AG04449 (cell line): ENCODE data around the gene KCTD4.

Experiments used
- CTCF ChIA-PET: fragments of 350-600 bp; formaldehyde crosslinking; extraction: SDS; loops from one replicate; lab custom pipeline; 2021; ENCODE audit warnings: antibody characterized with exemption; lab: Yijun Ruan, JAX
- POLR2A ChIA-PET: fragments of 400-600, 350-600 bp; formaldehyde crosslinking; extraction: SDS; loops from one replicate; lab custom pipeline; 2020; ENCODE audit warnings: antibody characterized with exemption, inconsistent platforms; lab: Yijun Ruan, JAX
- DNase-seq: peaks from one replicate; pipeline ENCODE4 v3.0.0-alpha.2; 2010; ENCODE audit warnings: low read depth, low spot score
- H3K4me3 ChIP-seq: 2 replicates; pipeline ENCODE4 v1.5.1; 2011; ENCODE audit warnings: low read depth, mild to moderate bottlenecking, control low read depth, low read length
- CTCF ChIP-seq: IDR thresholded peaks from one replicate; pipeline ENCODE4 v1.5.1; 2011; ENCODE audit warnings: mild to moderate bottlenecking, moderate library complexity, low read length, control low read depth, inconsistent platforms; ENCODE audit not compliant: insufficient read depth; ENCODE audit errors: missing control alignments

Gene KCTD4

GRCh38 chr13:45178349-45179162, 22.3 kb downstream of the KCTD4 start:
- ChIA-PET POLR2A (interaction anchor here (0.7 to 0.9 kb wide), 2 partner anchors 28 to 59 kb away, joined by 3 to 4 read pairs; partner anchors contain the start of gene GTF2F2), CTCF (interaction anchor here (0.8 kb wide), 1 partner anchor 19 kb away, joined by 4 read pairs; no protein-coding TSS in a partner anchor)
- DNase-seq = peak; percentile 21
- H3K4me3 ChIP-seq = no peak overlapping the region
- TF ChIP-seq CTCF = no peak

GRCh38 chr13:45174478-45174877, 26.4 kb downstream of the KCTD4 start:
- no peak for TF ChIP-seq CTCF
- H3K4me3 ChIP-seq = no peak overlapping the region
- DNase-seq = no peak
- ChIA-PET CTCF (interaction anchor here (0.7 kb wide), 1 partner anchor 13 kb away, joined by 3 read pairs; no protein-coding TSS in a partner anchor), POLR2A (no interaction called here)

GRCh38 chr13:45168555-45168930, 32.3 kb downstream of the KCTD4 start:
- POLR2A ChIA-PET = no interaction called here
- CTCF ChIA-PET = interaction anchor here (1.1 kb wide), 1 partner anchor 121 kb away, joined by 3 read pairs; no protein-coding TSS in a partner anchor
- DNase-seq = no peak
- no peak overlapping the region for H3K4me3 ChIP-seq
- TF ChIP-seq CTCF = no peak

GRCh38 chr13:45167611-45168554, 33.0 kb downstream of the KCTD4 start:
- no peak for DNase-seq
- TF ChIP-seq CTCF = no peak
- no peak overlapping the region for H3K4me3 ChIP-seq
- ChIA-PET CTCF (interaction anchor here (0.7 to 1.5 kb wide), 4 partner anchors 16 to 121 kb away, joined by 3 read pairs; no protein-coding TSS in a partner anchor), POLR2A (interaction anchor here (0.7 kb wide), 1 partner anchor 77 kb away, joined by 6 read pairs; no protein-coding TSS in a partner anchor)

GRCh38 chr13:45166858-45167257, 34.0 kb downstream of the KCTD4 start:
- TF ChIP-seq CTCF = no peak
- DNase-seq = no peak
- CTCF ChIA-PET = interaction anchor here (0.7 to 1.5 kb wide), 3 partner anchors 15 to 115 kb away, joined by 3 read pairs; no protein-coding TSS in a partner anchor
- H3K4me3 ChIP-seq = no peak overlapping the region
- POLR2A ChIA-PET = interaction anchor here (0.7 kb wide), 1 partner anchor 78 kb away, joined by 6 read pairs; no protein-coding TSS in a partner anchor
